K562 (cell line): Measurements from ENCODE around the gene TUBB4B. TPM values are rescaled to one million over a fixed set of nuclear protein-coding genes. Genes with fewer than 3 reads are reported as not detected.

Source experiments
- ARID4B ChIP-seq: sonication (generic); formaldehyde crosslinking; IDR thresholded peaks from 2 replicates; pipeline ENCODE4 v1.8.0; 2022; ENCODE audit warnings: mild to moderate bottlenecking, missing genetic modification reagents
- BRF2 ChIP-seq: IDR thresholded peaks from 3 replicates; pipeline ENCODE4 v1.6.1; 2011; ENCODE audit warnings: borderline replicate concordance, mild to moderate bottlenecking; ENCODE audit not compliant: insufficient read length, insufficient read depth
- CBFA2T3 ChIP-seq: fragments of 450-650 bp; IDR thresholded peaks from 2 replicates; pipeline ENCODE4 v1.6.1; 2017
- CGGBP1 ChIP-seq: fragments of 250-450 bp; sonication (Bioruptor Pico); IDR thresholded peaks from 2 replicates; pipeline ENCODE4 v1.9.0; 2021; ENCODE audit warnings: mild to moderate bottlenecking
- DACH1 ChIP-seq: fragments of 450-650 bp; IDR thresholded peaks from 2 replicates; pipeline ENCODE4 v1.6.1; 2018; ENCODE audit not compliant: partially characterized antibody
- HES1 ChIP-seq: fragments of 450-650 bp; IDR thresholded peaks from 2 replicates; pipeline ENCODE4 v1.6.1; 2016; ENCODE audit warnings: low read depth, mild to moderate bottlenecking, moderate library complexity
- MTA1 ChIP-seq: fragments of 450-650 bp; IDR thresholded peaks from 2 replicates; pipeline ENCODE4 v1.6.1; 2017; ENCODE audit warnings: borderline replicate concordance
- NFYB ChIP-seq: IDR thresholded peaks from 2 replicates; pipeline ENCODE4 v1.6.1; 2011; ENCODE audit warnings: mild to moderate bottlenecking, moderate library complexity; ENCODE audit not compliant: insufficient read length; ENCODE audit errors: extremely low read depth
- NUFIP1 ChIP-seq: fragments of 450-650 bp; IDR thresholded peaks from 2 replicates; pipeline ENCODE4 v1.6.1; 2018; ENCODE audit not compliant: partially characterized antibody
- PYGO2 ChIP-seq: fragments of 450-650 bp; IDR thresholded peaks from 2 replicates; pipeline ENCODE4 v1.6.1; 2016; ENCODE audit warnings: mild to moderate bottlenecking, missing genetic modification characterization, moderate library complexity, missing compliant biosample characterization
- SOX6 ChIP-seq: fragments of 450-650 bp; IDR thresholded peaks from 2 replicates; pipeline ENCODE4 v1.6.1; 2014; ENCODE audit warnings: mild to moderate bottlenecking
- TGIF2 ChIP-seq: sonication (generic); formaldehyde crosslinking; IDR thresholded peaks from 2 replicates; pipeline ENCODE4 v1.8.1; 2022; ENCODE audit warnings: mild to moderate bottlenecking, missing genetic modification reagents, moderate library complexity
- ZBTB7A ChIP-seq: IDR thresholded peaks from 2 replicates; pipeline ENCODE4 v1.6.1; 2011; ENCODE audit warnings: low read depth, mild to moderate bottlenecking, low read length, moderate library complexity, borderline replicate concordance; ENCODE audit not compliant: control insufficient read depth
- ZEB2 ChIP-seq: fragments of 450-650 bp; IDR thresholded peaks from 2 replicates; pipeline ENCODE4 v1.6.1; 2016
- ZMIZ1 ChIP-seq, 2 experiments: fragments of 150-350 bp in 1 of 2; IDR thresholded peaks; 2 replicates each; pipeline ENCODE4 v1.6.1; 2012 to 2016; ENCODE audit warnings: low read depth in 2 of 2, low read length in 2 of 2, mild to moderate bottlenecking in 1 of 2, moderate library complexity in 1 of 2
- ZNF212 ChIP-seq: fragments of 450-650 bp; formaldehyde crosslinking; IDR thresholded peaks from 2 replicates; pipeline ENCODE4 v1.4.0; 2020; ENCODE audit warnings: mild to moderate bottlenecking
- ZNF696 ChIP-seq: fragments of 250-450 bp; sonication (Bioruptor Pico); conservative IDR thresholded peaks from 2 replicates; pipeline ENCODE4 v1.4.0; 2020; ENCODE audit warnings: mild to moderate bottlenecking, moderate library complexity
- polyA plus RNA-seq, 8 experiments: library from polyadenylated mRNA; depleted of rRNA in 4 of 8; stranded (reverse) in 5 of 8; unstranded in 3 of 8; fragments of >200 nt; fragmentation: Nextera tagmentation in 2 of 8; fragmentation: Illumina TruSeq in 1 of 8; extraction: Ambion mirVana in 2 of 8; extraction: Trizol in 1 of 8; gene quantifications; 2 replicates each; pipeline versions ENCODE4 v1.2.1 to v1.2.3, GENCODE V29; 2011 to 2014; ENCODE audit warnings: inconsistent platforms in 1 of 8, missing spikeins in 1 of 8
- total RNA-seq, 7 experiments: library from RNA; depleted of rRNA in 6 of 7; stranded (reverse); fragments of >200 nt in 6 of 7; fragmentation: Illumina TruSeq in 2 of 7; extraction: Trizol in 2 of 7; gene quantifications; 2 replicates each; pipeline versions ENCODE4 v1.2.1 to v1.2.3, GENCODE V29; 2011 to 2021; ENCODE audit warnings: low replicate concordance in 1 of 7

Gene TUBB4B
- total and polyA plus RNA-seq, 9 of the 15 experiments (the other 6 are each of a cell fraction or from before 2014, with no cell fraction given), result 24.1 to 443 (median 268) TPM

- TF ChIP-seq ZBTB7A, result peak; percentile 78; the same call in 1 of the 2 replicates
- no peak for TF ChIP-seq CGGBP1
- TF ChIP-seq CBFA2T3, result peak; percentile 75
- no peak for TF ChIP-seq ZNF696 (CRISPR knock-in tag)
- TF ChIP-seq BRF2, result no peak
- TF ChIP-seq PYGO2 (tag), result 0 out of 2 replicates have a peak, but pooled peaks have one; percentile 26
- TF ChIP-seq ARID4B (CRISPR knock-in tag), result peak; percentile 90
- 0 out of 4 replicates have a peak, but pooled peaks of 1 of the 2 experiments have one; percentile 14 for TF ChIP-seq ZMIZ1 (IDR thresholded peaks at IDR 0.05; ENCODE audit: low read depth in 2 of 2, low read length in 2 of 2)
- peak; percentile 56 for TF ChIP-seq SOX6
- TF ChIP-seq NUFIP1, result no peak
- no peak for TF ChIP-seq TGIF2 (CRISPR knock-in tag)
- no peak for TF ChIP-seq HES1
- TF ChIP-seq NFYB, result no peak
- TF ChIP-seq MTA1, result peak; percentile 66; the same call in 1 of the 2 replicates
- peak; percentile 92 for TF ChIP-seq DACH1
- TF ChIP-seq ZNF212 (CRISPR knock-in tag), result no peak
- TF ChIP-seq ZEB2, result peak; percentile 87
These were observed 22.3 kb upstream of the TUBB4B start (continued) for GRCh38 chr9:137218754-137219271.
